NT2/D1 (cell line): Measurements from ENCODE around the gene SLC9C2.

Experiments used
- SUZ12 ChIP-seq: IDR thresholded peaks from 2 replicates; pipeline ENCODE4 v1.6.1; 2011; ENCODE audit not compliant: insufficient read length, insufficient read depth; ENCODE audit errors: extremely low read depth
- YY1 ChIP-seq: IDR thresholded peaks from 2 replicates; pipeline ENCODE4 v1.6.1; 2011; ENCODE audit not compliant: insufficient read length, insufficient read depth
- ZNF274 ChIP-seq: IDR thresholded peaks from 2 replicates; pipeline ENCODE4 v1.6.1; 2011; ENCODE audit warnings: mild to moderate bottlenecking, low read depth, low read length

- TF ChIP-seq SUZ12 = no peak
- no peak for TF ChIP-seq ZNF274
- no peak for TF ChIP-seq YY1
Observed at GRCh38 chr1:173491508-173491907, 111.4 kb downstream of the SLC9C2 start.
